Activated CD4-positive, alpha-beta T cell treated with anti-CD3 and anti-CD28 coated beads for 36 hours (primary cell): ENCODE measurements around the gene PTPA. TPM values are rescaled to one million over a fixed set of nuclear protein-coding genes. Genes with fewer than 3 reads are reported as not detected.
A peak's percentile ranks its signal among the peaks of the same experiment; 100 is the strongest.

ENCODE experiments used
- ATAC-seq: fragments of 200-7000 bp; cut with Tn5 transposase; one replicate; pipeline ENCODE4 v1.10.0; 2021; ENCODE audit warnings: mild to moderate bottlenecking, moderate library complexity
- CTCF ChIA-PET: fragments of 350-600 bp; sonication (Branson Sonifier 250); formaldehyde crosslinking; loops from one replicate; lab custom pipeline; 2021; ENCODE audit warnings: antibody characterized with exemption; lab: Charles Lee
- POLR2A ChIA-PET: fragments of 350-600 bp; sonication (Branson Sonifier 250); formaldehyde crosslinking; loops from one replicate; lab custom pipeline; 2021; ENCODE audit warnings: antibody characterized with exemption, inconsistent platforms; lab: Charles Lee
- DNase-seq: peaks from one replicate; pipeline ENCODE4 v3.0.0-alpha.2; 2020
- H3K27ac Mint-ChIP-seq: one replicate; pipeline ENCODE4 v1.8.0; 2021; ENCODE audit warnings: mixed read lengths
- H3K27me3 Mint-ChIP-seq: one replicate; pipeline ENCODE4 v1.8.0; 2021; ENCODE audit warnings: mixed read lengths
- H3K36me3 Mint-ChIP-seq: one replicate; pipeline ENCODE4 v1.8.0; 2021; ENCODE audit warnings: low read depth, mixed read lengths
- H3K4me1 Mint-ChIP-seq: one replicate; pipeline ENCODE4 v1.8.0; 2021; ENCODE audit warnings: mixed read lengths
- H3K4me3 Mint-ChIP-seq: one replicate; pipeline ENCODE4 v1.8.0; 2021; ENCODE audit warnings: mild to moderate bottlenecking, moderate library complexity, mixed read lengths
- H3K9me3 Mint-ChIP-seq: one replicate; pipeline ENCODE4 v1.8.0; 2021; ENCODE audit warnings: low read depth, mixed read lengths
- intact Hi-C, 2 experiments: fragments of 100-400 bp; cut with DNase I in 1 of 2; cut with micrococcal nuclease in 1 of 2; formaldehyde crosslinking; loops; one replicate each; pipeline versions ENCODE4 v1.14.2 to v1.15.1; 2022 to 2024; cut with DNase I, micrococcal nuclease
- total RNA-seq, 2 experiments: library from RNA; stranded (reverse); gene quantifications; one replicate each; pipeline ENCODE4 v1.2.3, GENCODE V29; 2021

Gene PTPA
- 10 to 100 TPM; 71.9 to 88.0 TPM for total RNA-seq

DNA sequence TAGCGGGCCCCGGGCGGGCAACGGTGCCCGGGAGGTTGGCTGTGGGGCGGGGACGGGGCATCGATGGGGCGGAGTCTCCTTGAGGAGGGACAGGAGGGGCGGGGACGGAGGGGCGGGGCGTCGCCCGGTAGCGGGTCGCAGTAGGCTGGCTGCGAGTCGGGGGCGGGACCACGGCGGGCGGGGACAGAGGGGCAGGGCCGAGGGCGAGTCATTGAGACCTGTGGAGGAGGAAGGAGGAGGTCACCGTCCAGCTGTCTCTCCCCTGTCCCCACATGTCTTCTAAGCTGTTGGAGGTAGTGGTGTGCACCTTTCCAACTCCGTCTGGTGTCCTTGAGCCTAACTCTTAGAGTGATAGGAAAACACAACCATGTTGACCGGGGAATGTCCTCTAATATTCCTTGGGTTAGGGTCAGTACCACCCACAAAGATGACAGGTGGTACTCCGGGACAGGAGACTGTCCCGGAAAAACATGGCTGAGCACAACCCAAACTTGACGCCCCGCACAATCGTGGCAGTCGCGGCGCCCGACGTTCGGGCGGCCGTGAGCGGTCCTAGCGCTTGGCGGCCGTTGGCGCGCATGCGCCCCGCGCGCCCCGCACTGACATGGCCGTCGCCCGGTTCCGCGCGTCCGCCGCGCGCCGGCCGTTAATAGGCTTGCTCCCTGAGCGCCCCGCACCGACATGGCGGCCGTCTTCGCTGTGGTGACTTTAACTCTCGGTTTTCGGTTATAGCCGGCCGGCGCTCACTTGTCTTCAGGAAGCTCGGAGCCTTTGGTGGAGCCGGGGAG lies at the start of gene PTPA, which contains the start of gene CRAT:
PTPA (plus strand) TSS at position 676 of the 788 bp plus-strand sequence. CDS start 186 bp downstream, outside the sequence.
CRAT (minus strand) TSS at position 54 of the 788 bp plus-strand sequence. CDS start 284 bp downstream, outside the sequence.
- ChIA-PET CTCF (interaction anchor here (0.8 to 1.5 kb wide), 3 partner anchors 20 to 29 kb away, joined by 3 to 4 read pairs (median 3); no protein-coding TSS in a partner anchor), POLR2A (interaction anchor here (0.6 kb wide), 1 partner anchor 18 kb away, joined by 8 read pairs; no protein-coding TSS in a partner anchor)
- intact Hi-C loops = loop anchor here (1.0 to 2.0 kb wide), 23 partner anchors 30 to 951 kb away; partner anchors contain the start of genes DOLPP1 (in 2 of the 2), MIGA2 (in 2 of the 2), SH3GLB2 (in 2 of the 2) and BBLN (in 1 of the 2)
- Mint-ChIP-seq H3K4me3 (peak within 1 kb of the TSS; percentile 93), H3K9me3 (no peaks in the 10 kb centered on the region), H3K27ac (peak within 1 kb of the TSS; percentile 94), H3K27me3 (no peaks in the 10 kb centered on the region), H3K4me1 (peaks cover 38% of the 10 kb centered on the region), H3K36me3 (no peaks in the 10 kb centered on the region)
- peak; percentile 99 for DNase-seq
- ATAC-seq = peak; percentile 90

DNA sequence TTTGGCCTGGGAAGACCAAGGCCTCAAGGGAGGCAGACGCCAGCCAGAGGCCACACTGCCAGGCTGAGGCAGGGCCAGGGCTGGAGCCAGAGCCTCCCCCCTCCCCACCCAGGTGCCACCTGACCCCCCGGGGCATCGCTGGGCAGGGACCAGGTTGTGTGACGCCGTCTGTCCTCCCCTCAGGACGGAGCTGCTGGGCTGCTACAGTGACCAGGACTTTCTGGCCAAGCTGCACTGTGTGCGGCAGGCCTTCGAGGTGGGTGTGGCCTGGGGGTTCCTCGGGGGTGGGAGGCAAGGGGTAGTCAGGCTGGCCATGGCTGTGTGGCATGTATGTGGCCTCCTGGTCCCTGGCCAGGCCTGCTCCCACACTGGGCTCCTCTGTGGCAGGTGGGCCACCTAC lies 48.2 kb upstream of the PTPA start:
- H3K4me1 Mint-ChIP-seq = peaks cover under 1% of the 10 kb centered on the region
- DNase-seq (no peak), ATAC-seq (no peak)
- no peak overlapping the region for H3K27ac Mint-ChIP-seq
- H3K27me3 Mint-ChIP-seq = no peaks in the 10 kb centered on the region
- no peaks in the 10 kb centered on the region for H3K9me3 Mint-ChIP-seq
- intact Hi-C loops = no loop called here
- ChIA-PET POLR2A (no interaction called here), CTCF (no interaction called here)
- H3K4me3 Mint-ChIP-seq = no peak overlapping the region
- H3K36me3 Mint-ChIP-seq = peaks cover 12% of the 10 kb centered on the region

DNA sequence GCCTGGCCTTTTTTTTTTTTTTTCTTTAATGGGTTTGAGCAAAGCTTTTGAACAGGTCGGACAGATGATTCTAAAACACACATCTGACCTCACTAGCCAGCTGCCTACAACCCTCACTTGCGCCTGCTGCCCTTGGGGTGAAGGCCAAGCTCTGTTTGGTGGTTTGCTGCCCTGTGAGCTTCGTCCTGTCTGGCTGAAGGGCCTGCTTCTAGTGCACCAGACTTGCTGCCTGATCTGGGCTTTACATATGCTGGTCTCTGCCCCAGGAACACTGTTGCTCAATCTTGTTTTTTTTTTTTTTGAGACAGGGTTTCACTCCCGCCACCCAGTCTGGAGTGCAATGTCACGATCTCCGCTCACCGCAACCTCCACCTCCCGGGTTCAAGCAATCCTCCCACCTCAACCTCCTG lies 46.7 kb upstream of the PTPA start:
- ATAC-seq (no peak), DNase-seq (no peak)
- Mint-ChIP-seq H3K36me3 (peaks cover 20% of the 10 kb centered on the region), H3K9me3 (no peaks in the 10 kb centered on the region), H3K27ac (no peak overlapping the region), H3K4me3 (no peak overlapping the region), H3K27me3 (no peaks in the 10 kb centered on the region), H3K4me1 (peaks cover 13% of the 10 kb centered on the region)
- intact Hi-C loops = no loop called here
- ChIA-PET CTCF (no interaction called here), POLR2A (no interaction called here)

DNA sequence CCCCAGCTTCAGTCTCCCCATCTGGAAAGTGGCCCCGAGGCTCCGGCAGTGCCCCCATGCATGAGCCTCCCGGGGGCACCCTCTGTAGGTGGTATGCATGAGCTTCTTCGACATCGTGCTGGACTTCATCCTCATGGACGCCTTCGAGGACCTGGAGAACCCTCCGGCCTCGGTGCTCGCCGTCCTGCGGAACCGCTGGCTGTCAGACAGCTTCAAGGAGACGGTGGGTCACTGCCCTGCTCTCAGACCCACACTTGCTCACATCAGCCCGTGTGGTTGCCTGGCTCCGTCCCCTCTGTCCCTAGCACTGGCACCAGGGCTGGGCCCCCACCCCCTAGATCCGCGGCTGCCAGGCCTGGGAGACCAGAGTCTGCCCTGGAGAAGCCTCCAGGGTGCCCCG lies 43.1 kb upstream of the PTPA start:
- POLR2A ChIA-PET = interaction anchor here (0.7 to 2.0 kb wide), 2 partner anchors 12 to 13 kb away, joined by 3 to 5 read pairs; partner anchors contain the start of gene DOLPP1
- CTCF ChIA-PET = interaction anchor here (0.5 to 0.7 kb wide), 2 partner anchors 30 to 64 kb away, joined by 3 read pairs; no protein-coding TSS in a partner anchor
- Mint-ChIP-seq H3K36me3 (peaks cover 20% of the 10 kb centered on the region), H3K4me3 (peak overlapping the region; percentile 29), H3K27me3 (no peaks in the 10 kb centered on the region), H3K9me3 (no peaks in the 10 kb centered on the region), H3K27ac (peak overlapping the region; percentile 87), H3K4me1 (peaks cover 38% of the 10 kb centered on the region)
- intact Hi-C loops = no loop called here
- DNase-seq (no peak), ATAC-seq (no peak)

DNA sequence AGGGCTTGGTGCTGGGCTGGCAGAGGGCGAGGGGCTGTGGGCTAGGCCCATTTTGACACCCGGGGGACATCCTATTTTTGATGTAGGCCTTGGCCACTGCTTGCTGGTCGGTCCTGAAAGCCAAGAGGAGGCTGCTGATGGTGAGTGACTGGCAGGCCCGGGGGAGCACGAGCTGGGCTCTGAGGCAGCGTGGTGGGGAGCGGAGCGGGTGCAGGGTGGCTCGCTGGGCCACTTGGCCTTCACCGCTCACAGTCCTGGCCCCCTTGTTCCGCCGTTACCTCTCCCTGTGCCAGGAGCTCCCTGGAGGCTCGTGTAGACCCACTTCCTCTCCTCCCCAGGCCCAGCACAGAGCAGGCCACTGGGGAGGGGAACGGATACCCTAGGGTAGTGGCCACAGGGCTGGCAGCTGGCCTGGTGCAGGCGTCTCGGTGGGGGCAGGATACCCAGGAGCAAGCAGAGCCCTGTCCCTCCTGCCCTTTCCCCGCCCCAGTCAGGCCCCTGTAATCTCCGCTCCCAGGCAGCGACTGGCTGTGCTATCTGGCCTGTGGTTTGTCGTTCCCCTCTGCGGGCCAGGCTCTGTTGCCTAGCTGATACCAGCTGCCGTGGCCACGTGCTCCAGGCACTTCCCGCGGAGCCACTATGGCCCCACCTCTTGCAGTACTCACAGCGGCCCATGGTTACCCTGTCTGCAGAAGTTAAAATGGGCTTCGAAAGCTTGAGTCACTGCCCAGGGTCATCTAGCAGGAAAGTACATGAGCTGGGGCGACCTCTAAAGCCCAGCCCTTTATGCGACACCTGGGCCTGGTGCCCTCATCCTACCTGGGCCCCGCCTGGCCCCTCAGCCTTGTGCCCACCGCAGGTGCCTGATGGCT lies 42.0 kb upstream of the PTPA start:
- ChIA-PET CTCF (interaction anchor here (0.7 kb wide), 2 partner anchors 11 to 251 kb away, joined by 3 to 4 read pairs; partner anchors contain the start of gene DOLPP1), POLR2A (interaction anchor here (2.0 kb wide), 1 partner anchor 11 kb away, joined by 5 read pairs; the partner anchor contains the start of gene DOLPP1)
- ATAC-seq = peak; percentile 90
- DNase-seq = peak; percentile 76
- intact Hi-C loops = no loop called here
- H3K27ac Mint-ChIP-seq = peak overlapping the region; percentile 87
- H3K9me3 Mint-ChIP-seq = no peaks in the 10 kb centered on the region
- H3K4me3 Mint-ChIP-seq = peak overlapping the region; percentile 29
- no peaks in the 10 kb centered on the region for H3K27me3 Mint-ChIP-seq
- peaks cover 18% of the 10 kb centered on the region for H3K36me3 Mint-ChIP-seq
- peaks cover 41% of the 10 kb centered on the region for H3K4me1 Mint-ChIP-seq

DNA sequence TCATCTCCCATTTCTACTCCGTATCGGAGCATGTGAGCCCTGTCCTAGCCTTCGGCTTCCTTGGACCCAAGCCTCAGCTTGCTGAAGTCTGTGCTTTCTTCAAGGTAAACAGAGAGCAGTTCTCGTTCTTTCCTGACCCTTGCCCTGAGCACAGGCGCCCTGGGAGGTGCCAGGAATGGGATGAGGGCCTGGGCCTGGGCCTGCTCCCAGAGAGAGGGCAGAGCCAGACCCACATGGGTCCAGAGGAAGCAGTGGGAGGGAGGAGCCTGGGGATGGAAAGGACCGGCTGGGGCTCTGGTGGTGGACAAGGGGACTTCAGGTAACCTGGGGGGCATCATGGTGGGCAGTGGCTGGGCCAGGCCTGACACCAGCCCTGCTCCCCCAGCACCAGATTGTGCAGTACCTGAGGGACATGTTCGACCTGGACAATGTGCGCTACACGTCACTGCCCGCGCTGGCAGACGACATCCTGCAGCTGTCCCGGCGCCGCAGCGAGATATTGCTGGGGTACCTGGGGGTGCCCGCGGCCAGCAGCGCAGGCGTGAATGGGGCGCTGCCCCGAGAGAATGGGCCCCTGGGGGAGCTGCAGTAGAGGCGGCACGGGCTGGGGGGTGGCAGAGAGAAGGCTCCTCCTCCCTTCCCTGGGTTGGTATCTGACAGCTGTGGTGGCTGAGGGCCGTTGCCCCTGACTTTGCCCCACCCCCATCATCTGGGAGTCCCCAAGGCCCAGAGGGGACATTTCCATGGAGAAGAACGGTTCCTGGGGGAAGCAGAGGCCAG lies 41.2 kb upstream of the PTPA start:
- no peak for DNase-seq
- H3K4me3 Mint-ChIP-seq = no peak overlapping the region
- no peaks in the 10 kb centered on the region for H3K9me3 Mint-ChIP-seq

DNA sequence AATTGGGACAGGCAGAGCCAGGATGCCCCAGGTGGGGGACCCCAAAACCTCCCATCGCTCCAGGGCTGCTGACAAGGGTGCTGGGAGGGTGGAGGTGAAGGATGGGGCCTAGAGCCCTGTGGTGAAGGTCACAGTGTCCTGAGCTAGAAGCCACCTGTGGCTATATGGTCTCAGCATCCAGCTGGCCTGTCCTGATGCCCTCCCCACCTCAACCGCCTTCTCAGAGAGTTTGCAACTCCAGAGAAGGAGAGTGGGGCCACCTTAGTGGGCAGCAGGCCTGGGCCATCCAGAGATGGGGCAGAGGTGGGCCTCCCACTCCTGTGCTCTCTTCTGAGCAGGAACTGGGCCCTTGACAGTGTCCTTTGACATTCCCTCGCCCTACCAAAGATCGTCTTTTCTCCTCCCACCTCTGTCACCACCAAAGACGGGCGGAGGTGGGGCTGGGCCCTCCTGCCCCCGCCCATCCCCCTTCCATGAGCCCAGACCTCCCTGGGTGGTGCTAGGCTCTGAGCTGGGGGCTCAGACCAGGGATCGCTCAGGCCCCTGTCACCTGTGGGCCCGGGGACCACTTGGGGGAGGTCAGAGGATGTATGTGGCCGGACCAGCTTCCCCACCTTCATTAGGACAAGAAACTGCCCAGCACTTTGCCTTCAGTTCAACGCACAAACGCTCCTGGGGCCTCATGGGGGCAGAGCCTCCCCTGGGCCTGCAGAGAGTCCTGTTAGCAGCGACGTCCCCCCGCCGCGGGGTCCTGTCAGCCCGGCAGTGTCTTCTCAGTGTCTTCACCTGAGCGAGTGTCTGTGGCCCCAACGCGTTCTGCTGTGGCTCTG lies 40.3 kb upstream of the PTPA start:
- no peak for DNase-seq
- no peaks in the 10 kb centered on the region for H3K9me3 Mint-ChIP-seq
- peak overlapping the region; percentile 19 for H3K27ac Mint-ChIP-seq
- peaks cover 41% of the 10 kb centered on the region for H3K4me1 Mint-ChIP-seq
- POLR2A ChIA-PET = interaction anchor here (0.9 kb wide), 1 partner anchor 10 kb away, joined by 3 read pairs; no protein-coding TSS in a partner anchor
- intact Hi-C loops = no loop called here
- ATAC-seq = no peak
- H3K27me3 Mint-ChIP-seq = no peaks in the 10 kb centered on the region
- peaks cover 11% of the 10 kb centered on the region for H3K36me3 Mint-ChIP-seq
- no peak overlapping the region for H3K4me3 Mint-ChIP-seq
- CTCF ChIA-PET = no interaction called here

More for the DNA sequence above, 41.2 kb upstream of the PTPA start:
- H3K36me3 Mint-ChIP-seq = peaks cover 14% of the 10 kb centered on the region
- peak overlapping the region; percentile 37 for H3K27ac Mint-ChIP-seq
- no peaks in the 10 kb centered on the region for H3K27me3 Mint-ChIP-seq
- POLR2A ChIA-PET = interaction anchor here (2.0 kb wide), 1 partner anchor 11 kb away, joined by 5 read pairs; the partner anchor contains the start of gene DOLPP1
- peaks cover 41% of the 10 kb centered on the region for H3K4me1 Mint-ChIP-seq
- intact Hi-C loops = no loop called here
- ATAC-seq = no peak
- CTCF ChIA-PET = interaction anchor here (0.7 kb wide), 2 partner anchors 10 to 252 kb away, joined by 3 to 4 read pairs; partner anchors contain the start of gene DOLPP1

DNA sequence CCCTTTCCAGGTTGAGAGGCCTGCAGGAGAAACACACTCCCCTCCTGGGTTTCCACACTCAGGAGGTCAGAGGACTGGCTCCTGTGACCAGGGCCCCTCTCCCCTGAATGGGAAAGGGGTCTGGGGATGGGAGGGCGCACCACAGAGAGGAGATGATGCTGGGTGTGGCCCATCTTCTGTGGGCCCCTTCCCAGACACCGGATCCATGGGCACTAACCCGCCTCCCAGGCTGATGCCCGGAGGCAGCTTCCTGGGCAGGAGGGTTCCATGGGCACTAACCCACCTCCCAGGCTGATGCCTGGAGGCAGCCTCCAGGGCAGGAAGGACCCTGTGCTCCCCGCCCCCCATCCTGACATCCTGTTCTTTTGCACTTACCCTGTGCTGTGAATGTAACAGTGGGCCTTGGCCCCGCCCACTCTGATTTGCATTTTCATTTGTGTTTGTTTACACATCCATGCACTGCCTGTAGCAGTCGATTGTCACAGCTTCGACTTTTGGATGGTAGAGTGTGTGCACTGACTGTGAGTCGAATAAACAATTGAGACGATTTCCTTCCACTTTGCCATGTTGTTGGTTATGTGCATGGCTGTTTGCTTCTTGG lies 39.6 kb upstream of the PTPA start:
- H3K4me3 Mint-ChIP-seq = no peak overlapping the region
- H3K27me3 Mint-ChIP-seq = no peaks in the 10 kb centered on the region
- intact Hi-C loops = no loop called here
- no peak overlapping the region for H3K27ac Mint-ChIP-seq
- H3K9me3 Mint-ChIP-seq = no peaks in the 10 kb centered on the region
- ChIA-PET CTCF (no interaction called here), POLR2A (interaction anchor here (0.9 kb wide), 1 partner anchor 9 kb away, joined by 3 read pairs; no protein-coding TSS in a partner anchor)
- DNase-seq (peak; percentile 40), ATAC-seq (no peak)
- H3K36me3 Mint-ChIP-seq = peaks cover 10% of the 10 kb centered on the region
- H3K4me1 Mint-ChIP-seq = peaks cover 41% of the 10 kb centered on the region

DNA sequence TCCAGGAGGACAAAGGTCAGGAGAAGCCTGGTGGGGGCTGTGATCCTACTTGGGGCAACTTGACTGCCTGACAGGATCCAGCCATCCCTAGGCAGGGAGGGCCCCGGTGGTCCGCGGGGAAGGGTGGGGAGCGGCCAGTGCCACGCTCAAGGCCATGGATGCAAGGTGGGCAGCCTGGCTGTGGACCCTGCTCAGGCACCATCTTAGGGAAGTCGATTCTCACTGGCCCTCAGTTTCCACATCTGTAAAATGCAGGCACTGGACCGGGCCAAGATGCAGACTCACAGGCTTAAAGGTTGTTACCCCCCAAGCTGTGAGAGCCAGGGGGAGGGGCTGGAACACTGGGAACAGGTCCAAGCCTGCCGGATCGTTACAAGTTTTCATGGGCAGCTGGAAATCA lies 39.0 kb upstream of the PTPA start:
- Mint-ChIP-seq H3K4me1 (peaks cover 41% of the 10 kb centered on the region), H3K27ac (no peak overlapping the region), H3K4me3 (no peak overlapping the region), H3K27me3 (no peaks in the 10 kb centered on the region), H3K36me3 (peaks cover 10% of the 10 kb centered on the region), H3K9me3 (no peaks in the 10 kb centered on the region)
- POLR2A ChIA-PET = no interaction called here
- CTCF ChIA-PET = no interaction called here
- ATAC-seq = no peak
- intact Hi-C loops = no loop called here
- no peak for DNase-seq
